H1 (cell line): Measurements from ENCODE around the gene COPS7A. TPM values are rescaled to one million over a fixed set of nuclear protein-coding genes. Genes with fewer than 3 reads are reported as not detected.

Experiments
- FOSL1 ChIP-seq: IDR thresholded peaks from 2 replicates; pipeline ENCODE4 v1.6.1; 2011; ENCODE audit warnings: mild to moderate bottlenecking, low read depth, low read length, moderate library complexity; ENCODE audit not compliant: insufficient read depth
- HDAC6 ChIP-seq: IDR thresholded peaks from one replicate; pipeline ENCODE4 v1.7.1; 2012; ENCODE audit warnings: low read depth, mild to moderate bottlenecking, inconsistent platforms, low read length, moderate library complexity
- TAF1 ChIP-seq: IDR thresholded peaks from 2 replicates; pipeline ENCODE4 v1.6.1; 2011; ENCODE audit warnings: mild to moderate bottlenecking, low read depth, low read length
- TCF12 ChIP-seq: IDR thresholded peaks from 2 replicates; pipeline ENCODE4 v1.6.1; 2011; ENCODE audit warnings: low read depth, mild to moderate bottlenecking, low read length
- polyA plus RNA-seq, 7 experiments: library from polyadenylated mRNA; depleted of rRNA in 3 of 7; stranded (reverse) in 5 of 7; unstranded in 2 of 7; fragments of >200 nt in 5 of 7; fragments of 200-250 nt in 2 of 7; gene quantifications; 1 replicate in 5 of 7; 2 replicates in 1 of 7; 4 replicates in 1 of 7; pipeline versions ENCODE4 v1.2.1 to v1.2.3, GENCODE V29; 2011 to 2013; ENCODE audit warnings: missing spikeins in 2 of 7, mixed read lengths in 2 of 7
- total RNA-seq: library from RNA; stranded (reverse); fragmentation: NEBNext Ultra II Directional; extraction: Animal tissue kit (Norgen Biotek cat#: 25700); gene quantifications from 2 replicates; pipeline ENCODE4 v1.2.1, GENCODE V29; 2021
- TF ChIP-seq, protein P1 (sequence below): IDR thresholded peaks from 2 replicates; pipeline ENCODE4 v1.6.1; 2012; ENCODE audit warnings: inconsistent platforms

The COPS7A gene
- total and polyA plus RNA-seq, 2 of the 8 experiments (the other 6 are each of a cell fraction or from before 2014, with no cell fraction given) = 44.5 to 95.9 TPM

DNA sequence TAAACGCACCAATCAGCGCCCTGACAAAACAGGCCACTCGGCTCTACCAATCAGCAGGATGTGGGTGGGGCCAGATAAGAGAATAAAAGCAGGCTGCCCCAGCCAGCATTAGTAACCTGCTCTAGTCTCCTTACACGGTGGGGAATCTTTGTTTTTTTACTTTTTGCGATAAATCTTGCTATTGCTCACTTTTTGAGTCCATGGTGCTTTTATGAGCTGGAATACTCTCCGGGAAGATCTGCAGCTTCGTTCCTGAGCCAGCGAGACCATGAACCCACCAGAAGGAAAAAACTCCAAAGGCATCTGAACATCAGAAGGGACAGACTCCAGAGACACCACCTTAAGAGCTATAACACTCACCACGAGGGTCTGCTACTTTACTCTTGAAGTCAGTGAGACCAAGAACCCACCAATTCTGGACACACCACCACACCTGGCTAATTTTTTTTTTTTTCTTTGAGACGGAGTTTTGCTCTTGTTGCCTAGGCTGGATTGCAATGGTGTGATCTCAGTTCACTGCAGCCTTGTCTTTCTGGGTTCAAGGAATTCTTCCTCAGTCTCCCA lies 6.9 kb upstream of the COPS7A start (continued):
- TF ChIP-seq, protein P1, sequence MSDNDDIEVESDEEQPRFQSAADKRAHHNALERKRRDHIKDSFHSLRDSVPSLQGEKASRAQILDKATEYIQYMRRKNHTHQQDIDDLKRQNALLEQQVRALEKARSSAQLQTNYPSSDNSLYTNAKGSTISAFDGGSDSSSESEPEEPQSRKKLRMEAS = no peak
- TF ChIP-seq TAF1 (no peak), FOSL1 (no peak), TCF12 (no peak), HDAC6 (no peak)
- TF ChIP-seq, all 59 proteins: peak for 0
